Activated CD8-positive, alpha-beta memory T cell treated with anti-CD3 and anti-CD28 coated beads, Interleukin-2, amount 10 ng/mL, durations not matched to agents 7 days and 5 days (primary cell): Measurements from ENCODE around the gene DEGS2. TPM values are rescaled to one million over a fixed set of nuclear protein-coding genes. Genes with fewer than 3 reads are reported as not detected.

ENCODE experiments used
- ATAC-seq: fragments of 150-1000 bp; cut with Tn5 transposase; one replicate; pipeline ENCODE4 v1.10.0; 2021; ENCODE audit warnings: moderate library complexity
- CTCF ChIA-PET: fragments of 350-600 bp; sonication (Branson Sonifier 250); formaldehyde crosslinking; loops from one replicate; lab custom pipeline; 2021; ENCODE audit warnings: antibody characterized with exemption; lab: Charles Lee
- DNase-seq: peaks from one replicate; pipeline ENCODE4 v3.0.0-alpha.2; 2020
- H3K27ac Mint-ChIP-seq: one replicate; pipeline ENCODE4 v1.8.0; 2021; ENCODE audit warnings: mild to moderate bottlenecking, mixed read lengths
- H3K27me3 Mint-ChIP-seq: one replicate; pipeline ENCODE4 v1.8.0; 2021; ENCODE audit warnings: mixed read lengths
- H3K36me3 Mint-ChIP-seq: one replicate; pipeline ENCODE4 v1.8.0; 2021; ENCODE audit warnings: mild to moderate bottlenecking, mixed read lengths
- H3K4me1 Mint-ChIP-seq: one replicate; pipeline ENCODE4 v1.8.0; 2021; ENCODE audit warnings: mixed read lengths
- H3K4me3 Mint-ChIP-seq: one replicate; pipeline ENCODE4 v1.8.0; 2021; ENCODE audit warnings: mild to moderate bottlenecking, moderate library complexity, mixed read lengths
- H3K9me3 Mint-ChIP-seq: one replicate; pipeline ENCODE4 v1.8.0; 2022; ENCODE audit warnings: low read depth, mixed read lengths
- total RNA-seq, 2 experiments: library from RNA; stranded (reverse); gene quantifications; one replicate each; pipeline ENCODE4 v1.2.3, GENCODE V29; 2021

Gene DEGS2
- total RNA-seq, 2 experiments from 2014 or later, result not detected

DNA sequence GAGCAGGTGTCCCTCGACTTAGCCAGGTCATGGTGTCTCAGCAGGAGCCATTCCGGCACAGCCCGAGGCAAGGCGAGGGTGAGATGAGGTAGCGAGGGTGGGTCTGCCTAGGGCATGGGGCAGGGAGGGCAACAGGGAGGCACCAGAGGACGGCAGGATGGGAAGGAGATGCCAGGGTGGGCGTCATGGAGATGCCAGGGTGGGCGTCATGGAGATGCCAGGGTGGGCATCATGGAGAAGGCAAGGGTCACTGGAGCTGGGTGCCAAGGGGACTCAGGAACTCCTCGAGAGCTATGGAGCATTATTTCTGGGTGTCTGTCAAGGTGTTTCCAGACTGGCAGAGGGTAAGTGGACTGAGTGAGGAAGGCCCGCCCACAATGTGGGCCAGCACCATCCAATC lies 7.4 kb downstream of the DEGS2 start:
- no peak for ATAC-seq
- Mint-ChIP-seq H3K36me3 (peaks cover 4% of the 10 kb centered on the region), H3K4me1 (peaks cover 8% of the 10 kb centered on the region), H3K4me3 (no peak overlapping the region), H3K27ac (no peak overlapping the region), H3K9me3 (peaks cover 5% of the 10 kb centered on the region), H3K27me3 (peaks cover 7% of the 10 kb centered on the region)
- CTCF ChIA-PET, result no interaction called here
- DNase-seq, result no peak

DNA sequence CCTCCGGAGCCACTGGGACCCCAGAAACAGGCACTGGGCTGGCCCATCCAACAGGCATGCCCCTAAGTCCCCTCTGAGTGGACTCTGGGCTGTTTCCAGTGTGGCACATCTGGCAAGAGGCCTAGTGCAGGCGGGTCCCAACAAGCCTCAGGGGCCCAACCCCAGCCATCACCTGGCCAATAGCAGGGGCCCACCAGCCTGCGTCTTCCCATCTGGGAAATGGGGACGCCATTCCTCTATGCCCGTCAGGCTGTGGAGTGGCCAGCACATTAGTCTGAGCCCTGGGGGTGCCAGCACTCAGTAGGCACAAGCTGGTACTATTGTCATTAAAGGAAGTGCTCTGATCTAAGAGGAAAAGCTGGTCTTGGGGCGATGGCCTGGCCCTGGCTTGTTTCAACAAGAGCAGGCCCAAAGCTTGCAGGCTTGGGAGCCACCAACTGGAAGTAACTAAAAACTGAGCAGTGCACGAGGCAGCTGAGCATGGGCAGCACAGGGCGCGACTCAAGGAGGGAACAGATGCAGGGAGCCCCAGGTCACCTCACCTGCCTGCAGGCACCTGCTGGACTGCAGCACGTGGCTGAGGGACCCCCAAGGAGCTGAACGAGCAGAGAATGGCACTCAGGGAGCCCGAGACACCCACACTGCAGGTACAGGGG lies 8.4 kb downstream of the DEGS2 start:
- Mint-ChIP-seq H3K27me3 (no peaks in the 10 kb centered on the region), H3K36me3 (peaks cover 4% of the 10 kb centered on the region), H3K4me1 (peaks cover 18% of the 10 kb centered on the region), H3K4me3 (no peak overlapping the region), H3K9me3 (peaks cover 5% of the 10 kb centered on the region), H3K27ac (no peak overlapping the region)
- CTCF ChIA-PET, result interaction anchor here (1.0 to 1.3 kb wide), 2 partner anchors 42 to 43 kb away, joined by 3 read pairs; no protein-coding TSS in a partner anchor
- ATAC-seq, result no peak
- DNase-seq, result no peak

DNA sequence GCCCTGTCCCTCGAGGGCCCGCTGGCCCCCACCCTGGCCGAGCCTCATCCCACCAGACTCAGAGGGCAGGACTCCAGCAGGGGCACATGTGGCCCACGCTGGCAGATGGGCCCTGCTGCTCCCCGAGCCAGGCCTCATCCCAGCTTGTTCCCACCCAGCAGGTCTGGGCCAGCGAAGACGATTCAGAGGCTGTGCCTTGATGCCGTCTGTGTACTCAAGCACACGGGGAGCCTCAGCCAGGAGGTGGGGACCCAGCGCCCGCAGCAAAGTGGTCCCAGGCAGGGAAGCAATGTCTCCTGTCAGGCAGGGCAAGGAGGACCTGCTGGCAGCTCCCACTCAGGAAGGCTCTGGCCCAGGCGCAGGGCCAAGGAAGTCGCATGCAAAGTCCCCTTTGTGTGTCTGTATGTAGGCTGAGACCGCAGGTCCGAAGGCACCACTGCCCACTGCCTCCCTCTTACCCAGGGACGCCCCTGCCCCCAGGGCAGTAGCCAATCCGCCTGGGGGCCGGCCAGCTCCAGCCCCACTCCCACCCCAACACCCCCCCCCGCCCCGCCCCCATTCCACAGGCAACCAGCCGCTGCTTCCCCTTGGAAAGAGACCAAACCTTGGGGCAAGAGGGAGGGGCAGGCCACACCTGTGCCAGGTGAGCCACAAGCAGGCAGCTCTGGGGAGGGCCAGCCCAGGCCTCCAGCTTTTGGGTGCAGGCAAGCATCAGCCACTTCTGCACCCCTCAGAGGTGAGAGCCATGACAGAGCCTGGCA lies 9.4 kb downstream of the DEGS2 start:
- Mint-ChIP-seq H3K4me1 (peaks cover 23% of the 10 kb centered on the region), H3K36me3 (peaks cover 2% of the 10 kb centered on the region), H3K27ac (no peak overlapping the region), H3K9me3 (peaks cover 1% of the 10 kb centered on the region), H3K4me3 (no peak overlapping the region), H3K27me3 (no peaks in the 10 kb centered on the region)
- CTCF ChIA-PET, result interaction anchor here (1.0 to 1.3 kb wide), 2 partner anchors 42 to 43 kb away, joined by 3 read pairs; no protein-coding TSS in a partner anchor
- no peak for ATAC-seq
- no peak for DNase-seq

DNA sequence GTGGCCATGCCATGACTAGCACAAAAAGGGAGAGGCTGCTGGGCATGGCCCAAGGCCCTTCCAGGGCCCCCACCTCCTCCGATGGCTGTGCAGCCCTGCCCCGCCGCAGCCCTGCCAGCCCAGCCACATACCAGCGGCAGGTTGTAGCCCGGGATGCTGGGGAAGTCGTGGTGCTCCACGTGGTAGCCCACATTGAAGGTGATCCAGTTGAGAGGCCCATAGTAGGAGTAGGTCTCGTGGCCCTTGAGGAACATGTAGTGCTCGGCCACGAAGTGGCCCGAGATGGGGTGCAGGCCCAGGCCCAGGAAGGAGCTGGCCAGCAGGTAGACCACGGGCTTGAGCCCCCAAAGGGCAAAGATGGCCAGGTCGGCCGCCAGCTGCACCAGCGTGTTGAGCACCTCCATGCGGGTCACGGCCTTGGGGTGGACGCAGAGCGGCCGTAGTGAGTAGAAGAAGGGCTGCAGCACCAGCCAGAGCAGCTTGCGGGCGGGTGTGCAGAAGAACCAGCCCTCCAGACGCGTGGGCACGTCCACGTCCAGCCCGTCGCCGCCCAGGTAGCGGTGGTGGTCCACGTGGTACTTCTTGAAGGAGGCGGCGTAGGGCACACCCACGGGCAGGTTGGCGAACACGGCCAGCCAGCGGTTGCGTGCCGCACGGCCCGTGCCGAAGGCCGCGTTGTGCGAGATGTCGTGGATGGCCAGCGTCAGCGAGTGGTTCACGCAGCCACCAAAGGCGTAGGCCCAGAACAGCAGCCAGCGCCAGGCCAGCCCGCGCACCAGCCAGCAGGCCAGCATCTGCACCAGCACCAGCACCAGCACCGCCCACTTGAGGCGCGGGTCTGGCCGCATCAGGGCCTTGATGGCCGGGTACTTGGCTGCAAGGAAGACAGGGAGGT lies 10.4 kb downstream of the DEGS2 start:
- CTCF ChIA-PET, result interaction anchor here (3.8 kb wide), 1 partner anchor 7 kb away, joined by 16 read pairs; no protein-coding TSS in a partner anchor
- no peak overlapping the region for H3K27ac Mint-ChIP-seq
- no peak for DNase-seq
- H3K36me3 Mint-ChIP-seq, result peaks cover under 1% of the 10 kb centered on the region
- no peaks in the 10 kb centered on the region for H3K27me3 Mint-ChIP-seq
- H3K9me3 Mint-ChIP-seq, result no peaks in the 10 kb centered on the region
- ATAC-seq, result no peak
- no peak overlapping the region for H3K4me3 Mint-ChIP-seq
- peaks cover 23% of the 10 kb centered on the region for H3K4me1 Mint-ChIP-seq

DNA sequence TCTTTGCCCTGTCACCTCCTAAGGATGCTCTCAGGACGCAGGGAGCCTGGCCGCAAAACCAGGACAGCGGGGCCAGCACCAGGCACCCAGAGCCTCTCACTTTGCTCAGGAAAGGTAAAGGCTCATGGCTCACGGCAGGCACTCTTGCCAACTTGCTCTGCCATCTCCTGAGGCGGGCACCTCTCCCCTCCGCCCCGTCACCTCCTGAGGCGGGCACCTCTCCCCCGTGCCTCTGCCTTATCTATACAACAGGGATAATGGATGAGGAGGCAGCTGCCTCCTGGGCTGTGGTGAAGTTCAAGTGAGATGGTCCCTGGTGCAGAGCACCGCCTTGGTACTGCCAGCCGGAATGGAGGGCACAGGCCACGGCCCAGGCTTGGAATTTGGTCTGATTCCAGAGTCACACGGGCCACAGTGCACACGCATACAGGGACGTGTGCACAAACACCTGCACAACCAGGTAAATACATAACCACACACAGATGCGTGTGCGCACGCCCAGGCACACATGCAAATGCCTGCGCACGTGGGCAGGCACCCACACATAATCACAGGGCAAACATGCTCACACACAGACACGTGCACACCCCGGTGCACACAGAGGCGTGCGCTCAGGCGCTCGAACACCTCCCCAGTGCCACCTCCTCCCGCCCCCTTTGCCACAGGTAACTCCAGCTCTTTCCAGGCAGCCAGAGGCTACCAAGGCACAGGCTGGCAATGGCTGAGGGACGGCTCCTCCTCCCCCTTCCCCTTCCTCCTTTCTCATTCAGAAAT lies 11.6 kb downstream of the DEGS2 start:
- CTCF ChIA-PET, result interaction anchor here (1.3 to 3.8 kb wide), 3 partner anchors 8 to 94 kb away, joined by 3 to 16 read pairs (median 4); no protein-coding TSS in a partner anchor
- no peak overlapping the region for H3K4me3 Mint-ChIP-seq
- no peak for DNase-seq
- H3K27ac Mint-ChIP-seq, result peak overlapping the region; percentile 56
- no peak for ATAC-seq
- peaks cover 7% of the 10 kb centered on the region for H3K36me3 Mint-ChIP-seq
- H3K4me1 Mint-ChIP-seq, result peaks cover 26% of the 10 kb centered on the region
- H3K9me3 Mint-ChIP-seq, result no peaks in the 10 kb centered on the region
- no peaks in the 10 kb centered on the region for H3K27me3 Mint-ChIP-seq

DNA sequence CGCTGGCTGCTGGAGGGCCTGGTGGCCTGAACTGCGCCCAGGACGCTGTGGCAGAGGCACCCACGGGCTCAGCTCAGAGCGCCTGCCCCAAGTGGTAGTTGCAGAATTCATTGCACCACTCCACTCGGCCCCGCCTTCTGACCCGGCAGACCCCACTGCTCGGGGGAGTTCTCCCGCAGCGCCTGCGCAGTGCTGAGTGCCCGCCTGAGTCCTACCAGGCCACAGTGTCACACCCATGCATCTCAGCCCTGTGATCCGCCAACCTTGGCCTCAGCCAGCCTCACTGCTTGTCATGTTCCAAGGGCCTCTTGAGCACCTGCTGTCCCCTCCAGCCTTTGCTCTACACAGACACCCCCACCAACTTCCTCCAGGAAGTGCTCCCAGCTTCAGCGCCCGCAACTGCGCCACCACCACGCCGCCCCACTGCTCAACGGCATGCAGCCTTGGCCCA lies 12.2 kb downstream of the DEGS2 start:
- Mint-ChIP-seq H3K27ac (peak overlapping the region; percentile 76), H3K36me3 (peaks cover 9% of the 10 kb centered on the region)

DNA sequence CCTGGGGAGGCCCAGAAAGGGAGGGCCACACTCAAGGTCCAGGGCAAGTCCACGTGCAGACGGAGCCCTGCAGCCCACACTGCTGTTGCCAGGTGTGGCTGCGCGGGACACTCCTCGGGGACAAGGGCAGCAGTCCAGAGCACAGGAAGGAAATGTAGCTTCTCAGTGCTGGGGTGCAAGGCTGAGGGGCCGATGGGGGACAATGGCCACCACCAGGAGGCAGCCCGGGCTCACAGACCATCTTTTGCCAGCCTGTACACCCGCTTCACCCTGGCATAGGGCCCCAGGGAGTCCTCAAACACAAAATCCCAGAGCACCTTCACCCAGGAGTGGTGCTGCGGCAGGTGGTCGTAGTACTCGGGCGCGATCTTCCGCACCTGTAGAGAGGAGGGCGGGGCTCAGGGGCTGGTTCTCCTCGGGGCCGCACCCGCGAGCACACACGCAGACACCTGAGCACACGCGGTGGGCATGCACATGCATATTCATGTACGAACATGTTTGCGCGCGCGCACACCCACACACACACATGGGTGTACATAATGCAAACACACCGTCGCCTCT lies 12.8 kb downstream of the DEGS2 start:
- CTCF ChIA-PET, result interaction anchor here (1.3 to 3.8 kb wide), 5 partner anchors 10 to 93 kb away, joined by 3 to 16 read pairs (median 5); no protein-coding TSS in a partner anchor
- no peak overlapping the region for H3K4me3 Mint-ChIP-seq
- no peak for DNase-seq
- no peaks in the 10 kb centered on the region for H3K9me3 Mint-ChIP-seq
- no peaks in the 10 kb centered on the region for H3K27me3 Mint-ChIP-seq
- ATAC-seq, result peak; percentile 7
- H3K4me1 Mint-ChIP-seq, result peaks cover 26% of the 10 kb centered on the region
- peak overlapping the region; percentile 76 for H3K27ac Mint-ChIP-seq
- peaks cover 13% of the 10 kb centered on the region for H3K36me3 Mint-ChIP-seq

More for the DNA sequence above, 12.2 kb downstream of the DEGS2 start:
- ATAC-seq (peak; percentile 67), DNase-seq (peak; percentile 84)
- Mint-ChIP-seq H3K27me3 (no peaks in the 10 kb centered on the region), H3K4me3 (peak overlapping the region; percentile 7), H3K9me3 (no peaks in the 10 kb centered on the region), H3K4me1 (peaks cover 26% of the 10 kb centered on the region)
- CTCF ChIA-PET, result interaction anchor here (1.3 to 3.8 kb wide), 5 partner anchors 9 to 93 kb away, joined by 3 to 16 read pairs (median 5); no protein-coding TSS in a partner anchor

DNA sequence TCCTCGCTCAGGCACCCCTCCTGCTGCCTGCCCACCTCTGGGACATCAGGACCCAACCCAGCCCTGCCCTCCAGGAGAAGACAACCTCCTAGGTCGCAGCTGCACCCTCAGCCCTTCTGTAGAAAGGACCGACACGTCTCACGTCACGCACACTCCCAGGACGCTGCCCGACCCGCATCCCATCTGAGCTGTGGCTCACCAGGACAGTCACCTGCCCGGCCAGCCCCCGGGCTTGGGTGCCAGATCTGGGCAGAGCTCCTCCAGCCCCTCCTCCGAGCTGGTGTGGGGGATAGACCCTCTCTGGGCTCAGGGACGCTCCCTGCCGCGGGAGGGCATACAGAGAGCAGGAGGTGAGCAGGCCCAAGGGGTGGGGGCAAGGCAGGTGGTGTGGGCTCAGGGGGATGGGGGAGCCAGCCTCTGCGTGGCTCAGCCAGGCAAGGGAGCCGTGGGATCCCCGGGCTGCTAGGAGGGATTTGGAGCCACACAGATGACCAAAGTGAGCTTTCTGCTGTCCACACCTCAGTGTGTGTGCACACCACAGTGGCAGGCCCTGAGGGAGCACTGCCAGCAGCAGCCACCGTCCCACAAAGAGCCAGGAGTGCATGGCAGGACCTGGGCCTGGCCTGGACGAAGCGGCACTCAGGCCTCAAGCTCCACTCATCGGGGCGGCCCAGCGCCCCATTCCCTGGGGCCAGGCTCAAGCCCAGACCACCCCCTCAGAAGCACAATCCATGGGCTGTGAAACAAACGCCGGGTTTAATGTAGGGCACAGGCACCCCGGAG lies 13.6 kb downstream of the DEGS2 start:
- H3K27me3 Mint-ChIP-seq, result no peaks in the 10 kb centered on the region
- peak overlapping the region; percentile 76 for H3K27ac Mint-ChIP-seq
- no peak overlapping the region for H3K4me3 Mint-ChIP-seq
- peaks cover 26% of the 10 kb centered on the region for H3K4me1 Mint-ChIP-seq
- ATAC-seq (no peak), DNase-seq (no peak)
- H3K9me3 Mint-ChIP-seq, result no peaks in the 10 kb centered on the region
- peaks cover 13% of the 10 kb centered on the region for H3K36me3 Mint-ChIP-seq
- CTCF ChIA-PET, result interaction anchor here (0.9 to 3.8 kb wide), 5 partner anchors 10 to 47 kb away, joined by 3 to 16 read pairs (median 5); partner anchors contain the start of gene DEGS2

DNA sequence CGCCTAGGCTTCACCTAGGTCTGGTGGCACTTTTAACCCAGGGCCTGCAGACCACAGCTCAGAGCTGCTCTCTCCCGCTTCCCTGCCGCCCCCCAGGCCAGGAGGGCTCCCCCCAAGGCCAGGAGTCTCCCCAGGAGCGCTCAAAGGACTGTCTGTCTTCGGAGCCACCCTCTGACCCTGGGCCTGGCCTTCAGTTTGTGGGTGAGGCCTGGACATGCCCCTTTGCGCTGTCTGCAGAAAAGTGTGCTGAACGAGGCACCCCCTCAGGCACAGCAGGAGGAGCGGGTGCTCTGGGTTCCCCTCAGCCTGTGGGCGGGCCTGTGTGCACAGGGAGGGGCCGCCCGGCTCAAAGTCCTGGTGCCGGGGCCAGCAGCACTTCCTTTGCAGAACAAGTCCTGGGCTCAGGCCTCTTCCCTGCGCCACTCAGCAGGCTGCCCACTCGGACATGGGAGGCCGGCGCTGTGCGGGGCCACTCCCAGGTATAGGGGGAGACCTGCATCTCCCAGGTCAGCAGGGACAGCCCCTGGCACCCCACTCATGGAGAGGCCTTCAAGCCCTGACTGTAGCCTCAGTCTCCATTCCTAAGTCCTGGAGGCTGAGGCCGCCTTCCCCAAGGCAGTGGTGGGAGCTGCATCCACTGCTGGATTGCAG lies 14.3 kb downstream of the DEGS2 start:
- CTCF ChIA-PET, result interaction anchor here (0.9 to 3.8 kb wide), 2 partner anchors 11 to 14 kb away, joined by 3 to 16 read pairs; partner anchors contain the start of gene DEGS2
- no peaks in the 10 kb centered on the region for H3K9me3 Mint-ChIP-seq
- no peak for DNase-seq
- H3K36me3 Mint-ChIP-seq, result peaks cover 20% of the 10 kb centered on the region
- ATAC-seq, result no peak
- no peak overlapping the region for H3K27ac Mint-ChIP-seq
- no peak overlapping the region for H3K4me3 Mint-ChIP-seq
- H3K4me1 Mint-ChIP-seq, result peaks cover 26% of the 10 kb centered on the region
- H3K27me3 Mint-ChIP-seq, result no peaks in the 10 kb centered on the region

DNA sequence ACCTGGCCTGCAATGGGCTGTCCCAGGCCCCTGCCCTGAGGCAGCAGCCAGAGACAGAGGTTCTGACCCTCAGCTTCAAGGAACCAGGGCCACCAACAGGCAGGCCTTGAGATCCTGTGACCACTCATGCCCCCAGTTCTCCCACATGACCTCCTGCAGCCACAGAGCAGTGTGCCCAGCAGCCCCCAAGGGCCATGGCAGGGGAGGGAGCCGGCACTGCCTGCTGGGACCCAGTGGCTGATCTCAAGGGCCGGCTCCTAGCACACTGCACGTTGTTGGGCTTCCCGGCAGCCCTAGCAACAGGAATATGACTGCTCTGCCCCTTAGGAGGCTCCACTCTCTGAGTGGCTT lies 14.8 kb downstream of the DEGS2 start:
- H3K27me3 Mint-ChIP-seq, result no peaks in the 10 kb centered on the region
- no peak overlapping the region for H3K27ac Mint-ChIP-seq
- CTCF ChIA-PET, result no interaction called here
- H3K4me1 Mint-ChIP-seq, result peaks cover 26% of the 10 kb centered on the region
- no peak for ATAC-seq
- H3K36me3 Mint-ChIP-seq, result peaks cover 21% of the 10 kb centered on the region
- no peak overlapping the region for H3K4me3 Mint-ChIP-seq
- DNase-seq, result no peak
- no peaks in the 10 kb centered on the region for H3K9me3 Mint-ChIP-seq

DNA sequence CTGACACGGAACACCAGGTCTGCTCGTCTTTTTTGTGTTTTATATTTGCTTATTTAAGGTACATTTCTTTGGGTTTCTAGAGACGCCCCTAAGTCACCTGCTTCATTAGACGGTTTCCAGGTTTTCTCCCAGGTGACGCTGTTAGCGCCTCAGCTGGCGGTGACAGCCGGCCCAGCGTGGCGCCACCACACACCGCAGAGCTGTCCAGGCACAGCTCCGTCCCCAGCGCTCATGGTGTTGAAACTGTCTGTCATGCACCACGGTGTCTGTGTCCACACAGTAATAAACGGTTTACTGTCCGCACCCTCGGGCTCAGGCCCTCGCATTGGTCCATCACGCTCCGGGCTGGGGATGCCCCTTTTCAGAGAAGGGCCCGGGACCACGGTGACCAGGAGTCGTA lies 15.5 kb downstream of the DEGS2 start:
- peaks cover 25% of the 10 kb centered on the region for H3K36me3 Mint-ChIP-seq
- no peak for DNase-seq
- H3K9me3 Mint-ChIP-seq, result no peaks in the 10 kb centered on the region
- CTCF ChIA-PET, result interaction anchor here (1.2 kb wide), 1 partner anchor 13 kb away, joined by 3 read pairs; no protein-coding TSS in a partner anchor
- no peak overlapping the region for H3K4me3 Mint-ChIP-seq
- H3K4me1 Mint-ChIP-seq, result peaks cover 26% of the 10 kb centered on the region
- no peak overlapping the region for H3K27ac Mint-ChIP-seq
- no peaks in the 10 kb centered on the region for H3K27me3 Mint-ChIP-seq
- no peak for ATAC-seq
